Measurements from ENCODE around the gene SFT2D1.
"Not testable (repeated sequence)": the region's sequence is repeated elsewhere in the genome, so short reads cannot be mapped to it uniquely, and the experiment has no call there.

Gene SFT2D1

DNA sequence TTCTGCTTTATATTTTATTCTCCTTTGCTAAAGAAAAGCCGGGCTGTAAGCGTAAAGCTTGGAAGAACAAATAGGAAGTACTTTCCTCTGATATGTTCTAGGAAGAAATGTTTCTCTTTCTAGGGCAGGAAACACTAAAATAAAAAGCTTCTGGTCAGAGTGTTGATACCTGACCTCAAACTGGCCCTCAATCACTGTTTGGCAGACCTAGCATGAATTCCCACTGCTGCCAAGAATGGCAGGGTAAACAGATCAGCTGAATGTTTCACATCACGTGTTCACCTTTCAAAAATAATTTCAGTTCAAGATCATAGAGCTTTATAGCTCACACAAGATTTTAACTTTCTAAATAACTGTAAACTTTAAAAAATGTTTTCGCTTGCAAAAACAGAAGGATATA lies 37.5 kb upstream of the SFT2D1 start:
- no peak for DNase-seq (ENCODE audit: low read depth in 1 of 2, low spot score in 1 of 2)
- in situ Hi-C loops (cut with HindIII; ENCODE audit: low pct_unique_long_range_greater_than_20kb, low sequenced_read_pairs): no loop called here
- no peak for TF ChIP-seq JUND (IDR thresholded peaks at IDR 0.05; ENCODE audit: low read depth)

DNA sequence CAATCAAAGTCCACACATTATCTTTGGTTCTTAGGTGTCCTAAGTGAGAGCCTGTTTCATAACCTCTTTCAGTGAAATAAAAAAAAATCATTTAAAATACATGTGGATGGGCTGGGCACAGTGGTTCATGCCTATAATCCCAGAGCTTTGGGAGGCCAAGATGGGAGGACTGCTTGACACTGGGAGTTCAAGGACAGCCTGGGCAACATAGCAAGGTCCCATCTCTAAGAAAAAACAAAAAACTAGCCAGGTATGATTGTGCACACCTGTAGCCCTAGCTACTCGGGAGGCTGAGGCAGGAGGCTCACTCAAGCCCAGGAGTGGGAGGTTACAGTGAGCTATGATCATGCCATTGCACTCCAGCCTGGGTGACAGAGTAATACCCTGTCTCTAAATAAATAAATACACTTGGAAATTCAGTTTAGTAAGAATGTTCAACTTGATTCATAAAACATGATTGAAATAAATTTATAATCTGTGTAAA lies 36.8 kb upstream of the SFT2D1 start:
- in situ Hi-C loops (cut with HindIII; ENCODE audit: low pct_unique_long_range_greater_than_20kb, low sequenced_read_pairs): no loop called here
- DNase-seq (ENCODE audit: low read depth in 1 of 2, low spot score in 1 of 2): no peak
- TF ChIP-seq JUND (IDR thresholded peaks at IDR 0.05; ENCODE audit: low read depth): no peak

DNA sequence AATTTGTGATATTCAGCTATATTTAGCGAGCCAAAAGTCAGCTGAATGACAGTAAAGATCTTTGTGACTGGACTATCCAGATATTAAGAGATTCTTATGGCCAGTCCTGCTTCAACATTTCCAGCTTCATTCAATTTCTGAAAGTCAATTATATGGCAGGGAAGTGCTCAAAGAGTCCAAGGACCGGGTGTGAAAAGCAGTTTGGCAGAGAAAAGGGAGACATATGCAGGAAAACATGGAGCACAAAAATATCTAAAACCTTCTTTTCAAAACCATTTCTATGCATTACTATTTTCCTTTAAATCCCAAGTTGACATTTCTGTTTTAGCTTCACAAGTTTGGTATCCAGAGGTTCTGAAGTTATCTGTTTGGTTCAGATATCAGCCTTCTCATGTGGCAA lies 35.4 kb upstream of the SFT2D1 start:
- TF ChIP-seq JUND (IDR thresholded peaks at IDR 0.05; ENCODE audit: low read depth): no peak
- in situ Hi-C loops (cut with HindIII; ENCODE audit: low pct_unique_long_range_greater_than_20kb, low sequenced_read_pairs): no loop called here
- no peak for DNase-seq (ENCODE audit: low read depth in 1 of 2, low spot score in 1 of 2)

DNA sequence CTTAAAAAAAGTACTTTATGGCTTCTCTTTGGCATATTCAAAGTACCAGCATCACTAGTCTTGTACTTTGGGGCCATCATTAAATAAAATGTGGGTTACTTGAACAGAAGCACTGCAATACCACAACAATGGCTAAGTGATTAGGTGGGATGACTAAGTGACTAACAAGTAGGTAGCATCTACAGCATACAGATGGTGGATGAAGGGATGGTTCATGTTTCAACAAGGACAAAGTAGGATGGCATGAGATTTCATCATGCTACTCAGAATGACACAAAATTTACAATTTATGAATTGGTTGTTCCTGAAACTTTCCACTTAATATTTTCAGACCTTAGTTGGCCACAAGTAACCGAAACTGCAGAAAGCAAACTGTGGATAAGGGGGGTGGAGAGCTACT lies 32.7 kb upstream of the SFT2D1 start:
- in situ Hi-C loops (cut with HindIII; ENCODE audit: low pct_unique_long_range_greater_than_20kb, low sequenced_read_pairs): no loop called here
- no peak for DNase-seq (ENCODE audit: low read depth in 1 of 2, low spot score in 1 of 2)
- no peak for TF ChIP-seq JUND (IDR thresholded peaks at IDR 0.05; ENCODE audit: low read depth)

DNA sequence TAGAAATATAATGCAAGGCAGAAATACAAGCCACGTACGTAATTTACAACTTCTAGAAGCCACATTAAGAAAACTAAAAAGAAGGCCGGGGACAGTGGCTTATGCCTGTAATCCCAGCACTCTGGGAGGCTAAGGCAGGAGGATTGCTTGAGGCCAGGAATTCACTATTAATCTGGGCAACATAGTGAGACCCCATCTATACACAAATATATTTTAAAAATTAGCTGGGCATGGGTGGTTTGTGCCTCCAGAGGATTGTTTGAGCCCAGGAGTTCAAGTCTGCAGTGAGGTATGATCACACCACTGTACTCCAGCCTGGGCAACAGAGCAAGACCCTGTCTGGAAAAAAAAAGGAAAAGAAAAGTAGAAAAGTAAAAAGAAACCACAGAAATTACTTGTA lies 28.1 kb upstream of the SFT2D1 start:
- in situ Hi-C loops (cut with HindIII; ENCODE audit: low pct_unique_long_range_greater_than_20kb, low sequenced_read_pairs): no loop called here
- no peak for DNase-seq (ENCODE audit: low read depth in 1 of 2, low spot score in 1 of 2)
- TF ChIP-seq JUND (IDR thresholded peaks at IDR 0.05; ENCODE audit: low read depth): no peak

GRCh38 chr6:166369782-166370181 lies 27.4 kb upstream of the SFT2D1 start:
- no peak for DNase-seq (ENCODE audit: low read depth in 1 of 2, low spot score in 1 of 2)
- in situ Hi-C loops (cut with HindIII; ENCODE audit: low pct_unique_long_range_greater_than_20kb, low sequenced_read_pairs): no loop called here
- no peak for TF ChIP-seq JUND (IDR thresholded peaks at IDR 0.05; ENCODE audit: low read depth)

- no peak for TF ChIP-seq JUND (IDR thresholded peaks at IDR 0.05; ENCODE audit: low read depth)
- in situ Hi-C loops (cut with HindIII; ENCODE audit: low pct_unique_long_range_greater_than_20kb, low sequenced_read_pairs): no loop called here
- DNase-seq (ENCODE audit: low read depth in 1 of 2, low spot score in 1 of 2): no peak
These were observed 24.6 kb upstream of the SFT2D1 start for GRCh38 chr6:166366921-166367320.

GRCh38 chr6:166365806-166366205 lies 23.5 kb upstream of the SFT2D1 start:
- in situ Hi-C loops (cut with HindIII; ENCODE audit: low pct_unique_long_range_greater_than_20kb, low sequenced_read_pairs): no loop called here
- no peak for DNase-seq (ENCODE audit: low read depth in 1 of 2, low spot score in 1 of 2)
- TF ChIP-seq JUND (IDR thresholded peaks at IDR 0.05; ENCODE audit: low read depth): no peak

DNA sequence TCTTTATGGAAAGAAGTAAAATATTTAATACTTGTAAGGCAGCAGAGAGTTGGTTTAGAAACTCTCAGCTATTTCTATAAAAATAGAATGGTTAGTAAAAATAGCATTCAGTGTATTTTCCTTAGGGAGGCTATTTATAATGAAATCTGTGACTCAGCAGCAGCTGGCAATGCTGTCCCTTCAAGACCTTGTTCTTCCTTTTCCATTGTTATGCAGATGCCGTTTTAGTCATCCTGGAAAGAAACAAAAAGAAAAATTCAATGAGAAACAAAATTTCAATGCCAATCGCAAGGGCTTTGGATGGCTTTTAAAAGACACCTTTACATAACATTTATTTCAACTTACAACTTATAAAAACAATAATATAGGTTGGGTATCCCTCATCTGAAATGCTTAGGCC lies 22.9 kb upstream of the SFT2D1 start:
- DNase-seq (ENCODE audit: low read depth in 1 of 2, low spot score in 1 of 2): no peak
- no peak for TF ChIP-seq JUND (IDR thresholded peaks at IDR 0.05; ENCODE audit: low read depth)

GRCh38 chr6:166364456-166364855 lies 22.1 kb upstream of the SFT2D1 start:
- in situ Hi-C loops (cut with HindIII; ENCODE audit: low pct_unique_long_range_greater_than_20kb, low sequenced_read_pairs): no loop called here
- TF ChIP-seq JUND (IDR thresholded peaks at IDR 0.05; ENCODE audit: low read depth): no peak
- DNase-seq (ENCODE audit: low read depth in 1 of 2, low spot score in 1 of 2): no peak

More for the DNA sequence above, 22.9 kb upstream of the SFT2D1 start:
- in situ Hi-C loops (cut with HindIII; ENCODE audit: low pct_unique_long_range_greater_than_20kb, low sequenced_read_pairs): no loop called here

GRCh38 chr6:166362427-166362826 lies 20.1 kb upstream of the SFT2D1 start:
- DNase-seq (ENCODE audit: low read depth in 1 of 2, low spot score in 1 of 2); in situ Hi-C loops (cut with HindIII; ENCODE audit: low pct_unique_long_range_greater_than_20kb, low sequenced_read_pairs): not testable (repeated sequence)

DNA sequence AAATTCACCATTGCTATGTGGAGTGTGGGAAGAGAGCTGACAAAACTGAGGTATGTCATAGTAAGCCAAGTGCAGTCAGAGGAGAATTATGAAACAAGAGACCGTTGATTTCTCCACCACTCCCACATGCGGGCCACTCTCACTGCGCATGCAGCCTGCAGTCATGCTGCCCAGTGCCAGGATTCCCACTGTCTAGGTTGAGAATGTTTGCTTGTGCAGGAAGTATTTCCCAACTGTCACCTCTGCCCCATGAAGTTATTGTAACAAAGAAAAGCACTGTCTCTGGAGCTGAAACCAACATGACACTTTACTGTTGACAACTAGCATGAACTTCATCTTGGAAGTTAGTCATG lies 18.7 kb upstream of the SFT2D1 start:
- TF ChIP-seq JUND (IDR thresholded peaks at IDR 0.05; ENCODE audit: low read depth): no peak
- peak in 1 of 2 experiments; percentile 34 for DNase-seq (ENCODE audit: low read depth in 1 of 2, low spot score in 1 of 2)
- in situ Hi-C loops (cut with HindIII; ENCODE audit: low pct_unique_long_range_greater_than_20kb, low sequenced_read_pairs): no loop called here

DNA sequence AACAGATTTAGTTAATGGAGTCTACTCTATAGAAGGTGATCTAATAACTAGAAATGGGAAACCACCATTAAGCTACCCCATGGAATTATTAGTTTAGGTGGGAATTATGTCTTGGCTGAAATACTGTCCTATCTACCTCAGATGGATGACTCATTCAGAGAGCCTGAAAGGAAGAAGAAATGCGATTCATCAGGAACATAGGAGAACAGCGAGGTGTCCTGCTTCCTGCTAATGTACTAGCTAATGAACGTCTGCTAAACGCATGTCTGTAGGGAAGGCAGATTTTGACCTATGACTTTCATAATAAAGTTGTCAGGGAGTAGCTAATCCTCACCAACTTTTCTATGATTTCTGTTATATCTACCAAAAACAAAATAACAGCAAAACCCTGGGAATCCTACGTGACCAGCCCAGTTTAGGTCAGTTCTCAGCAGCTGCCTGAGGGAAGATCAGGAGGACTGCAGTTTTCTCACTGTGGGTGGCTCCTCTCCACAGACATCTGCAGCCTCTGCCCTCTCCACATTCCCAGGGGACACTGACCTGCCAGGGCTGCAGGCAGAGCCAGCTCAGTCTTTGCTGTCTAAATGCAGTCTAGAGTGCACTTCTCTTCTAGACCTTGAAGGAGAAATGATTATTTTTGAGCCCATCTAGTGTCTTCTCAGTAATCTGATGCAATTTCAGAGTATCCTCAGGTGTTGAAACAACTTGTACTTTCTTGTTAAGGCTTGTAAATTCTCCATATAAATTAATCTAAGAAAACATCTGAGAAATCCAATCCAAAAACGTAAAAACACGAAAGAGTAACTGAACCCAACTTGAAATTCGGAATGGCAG lies 18.1 kb upstream of the SFT2D1 start:
- in situ Hi-C loops (cut with HindIII; ENCODE audit: low pct_unique_long_range_greater_than_20kb, low sequenced_read_pairs): no loop called here

GRCh38 chr6:166355552-166355951 lies 13.2 kb upstream of the SFT2D1 start:
- no peak for DNase-seq (ENCODE audit: low read depth in 1 of 2, low spot score in 1 of 2)
- TF ChIP-seq JUND (IDR thresholded peaks at IDR 0.05; ENCODE audit: low read depth): no peak
- in situ Hi-C loops (cut with HindIII; ENCODE audit: low pct_unique_long_range_greater_than_20kb, low sequenced_read_pairs): no loop called here

More for the DNA sequence above, 18.1 kb upstream of the SFT2D1 start:
- no peak for TF ChIP-seq JUND (IDR thresholded peaks at IDR 0.05; ENCODE audit: low read depth)
- no peak for DNase-seq (ENCODE audit: low read depth in 1 of 2, low spot score in 1 of 2)
